SW 1271 (cell line): Measurements from ENCODE around the gene FAM20A.

Experiments
- DNase-seq, 2 experiments: peaks; one replicate each; lab custom pipeline; 2025; lab: John Stamatoyannopoulos, UW

The FAM20A gene

DNA sequence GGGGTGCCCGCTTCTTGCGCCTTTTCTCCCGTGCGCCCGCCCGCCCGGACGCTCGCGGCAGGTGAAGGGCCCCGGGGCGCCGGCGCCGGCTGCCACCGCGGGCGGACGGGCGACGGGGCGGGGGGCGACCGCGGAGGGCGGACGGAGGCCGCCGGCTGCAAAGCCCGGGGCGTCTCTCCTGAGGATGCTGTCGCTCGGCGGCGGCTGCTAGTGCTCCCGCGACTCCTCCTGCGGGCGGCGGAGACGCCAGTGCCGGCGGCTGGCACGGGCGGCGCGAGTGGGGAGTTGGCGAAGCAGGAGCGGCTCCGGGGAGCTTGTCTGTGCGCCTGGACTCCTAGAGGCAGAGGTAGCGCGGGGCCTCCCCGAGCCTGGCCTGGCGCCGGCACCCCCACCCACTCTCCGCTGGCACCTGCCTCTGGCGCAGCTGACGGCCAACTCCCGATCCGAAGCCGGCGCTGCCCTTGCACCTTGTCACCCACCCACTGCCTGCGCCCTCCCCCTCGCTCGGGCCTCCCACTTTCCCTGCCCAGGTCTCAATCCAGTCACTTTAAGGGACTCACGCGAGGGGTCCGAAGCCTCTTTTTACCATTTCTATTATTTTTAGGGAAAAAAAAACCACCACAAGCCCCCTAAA is at the start of gene FAM20A:
Gene FAM20A, minus strand, starts transcription at position 437 of the 634 bp plus-strand sequence. CDS start 701 bp downstream, outside the sequence.
- no peak for DNase-seq

DNA sequence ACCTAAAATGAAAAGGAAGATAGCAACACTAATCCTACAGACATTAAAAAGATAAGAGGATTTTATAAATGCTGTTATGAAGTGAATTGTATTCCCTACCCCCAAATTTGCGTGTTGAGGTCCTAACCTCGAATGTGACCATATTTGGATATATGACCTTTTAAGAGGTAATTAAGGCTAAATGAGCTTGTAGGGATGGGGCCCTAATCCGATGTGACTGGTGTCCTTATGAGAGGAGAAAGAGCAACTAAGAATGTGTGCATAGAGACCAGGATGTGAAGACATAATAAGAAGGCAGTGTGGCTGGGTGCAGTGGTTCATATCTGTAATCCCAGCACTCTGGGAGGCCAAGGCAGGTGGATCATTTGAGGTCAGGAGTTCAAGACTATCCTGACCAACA is 48.2 kb upstream of the FAM20A start:
- DNase-seq, result no peak

DNA sequence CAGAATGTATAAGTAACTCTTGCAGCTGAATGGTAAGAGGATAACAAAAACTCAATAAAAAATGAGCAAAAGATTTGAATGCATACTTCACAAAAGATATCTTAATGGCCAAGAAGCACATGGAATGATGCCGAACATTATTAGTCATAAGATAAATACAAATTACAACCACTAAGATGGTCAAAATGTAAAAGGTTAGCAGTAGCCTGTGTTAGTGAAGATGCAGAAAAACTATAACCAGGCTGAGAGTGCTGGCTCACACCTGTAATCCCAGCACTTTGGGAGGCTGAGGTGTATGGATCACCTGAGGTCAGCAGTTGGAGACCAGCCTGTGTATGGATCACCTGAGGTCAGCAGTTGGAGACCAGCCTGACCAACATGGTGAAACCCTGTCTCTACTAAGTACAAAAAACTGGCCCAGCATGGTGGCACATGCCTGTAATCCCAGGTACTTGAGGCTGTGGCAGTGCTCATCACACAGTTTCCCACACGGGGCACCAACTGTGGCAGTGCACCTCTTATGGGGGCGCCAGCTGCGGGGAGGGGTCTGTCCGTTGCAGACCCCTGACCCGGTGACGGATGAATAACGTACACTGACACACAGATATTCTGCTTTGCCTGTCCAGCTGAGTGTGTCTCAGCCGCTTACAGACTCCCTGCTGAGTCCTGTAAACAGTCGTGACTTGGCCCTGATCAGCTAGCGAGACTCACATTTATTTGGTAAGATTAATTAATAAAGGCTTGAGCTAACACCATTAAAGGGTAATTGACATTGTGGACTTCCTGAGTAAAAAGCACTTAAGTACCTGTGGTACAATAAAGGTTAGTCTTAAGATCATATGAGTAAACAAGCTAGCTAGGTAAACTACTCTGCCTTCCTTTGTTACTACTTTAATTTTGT is 45.7 kb upstream of the FAM20A start:
- no peak for DNase-seq

DNA sequence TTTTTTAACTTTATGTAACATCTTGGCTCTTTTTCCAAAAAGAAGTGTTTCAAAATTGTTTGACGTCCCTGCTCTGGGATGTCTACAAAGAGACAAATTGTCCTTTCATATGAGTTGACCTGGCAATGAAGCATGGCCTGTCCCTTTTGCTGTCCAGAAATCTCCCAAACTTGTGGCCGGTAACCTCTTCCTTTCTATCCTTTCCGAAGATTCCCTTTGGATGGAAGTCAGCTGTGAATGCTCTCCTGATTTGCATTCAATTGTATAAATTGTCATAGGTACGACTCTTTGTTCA is 40.9 kb upstream of the FAM20A start:
- no peak for DNase-seq

DNA sequence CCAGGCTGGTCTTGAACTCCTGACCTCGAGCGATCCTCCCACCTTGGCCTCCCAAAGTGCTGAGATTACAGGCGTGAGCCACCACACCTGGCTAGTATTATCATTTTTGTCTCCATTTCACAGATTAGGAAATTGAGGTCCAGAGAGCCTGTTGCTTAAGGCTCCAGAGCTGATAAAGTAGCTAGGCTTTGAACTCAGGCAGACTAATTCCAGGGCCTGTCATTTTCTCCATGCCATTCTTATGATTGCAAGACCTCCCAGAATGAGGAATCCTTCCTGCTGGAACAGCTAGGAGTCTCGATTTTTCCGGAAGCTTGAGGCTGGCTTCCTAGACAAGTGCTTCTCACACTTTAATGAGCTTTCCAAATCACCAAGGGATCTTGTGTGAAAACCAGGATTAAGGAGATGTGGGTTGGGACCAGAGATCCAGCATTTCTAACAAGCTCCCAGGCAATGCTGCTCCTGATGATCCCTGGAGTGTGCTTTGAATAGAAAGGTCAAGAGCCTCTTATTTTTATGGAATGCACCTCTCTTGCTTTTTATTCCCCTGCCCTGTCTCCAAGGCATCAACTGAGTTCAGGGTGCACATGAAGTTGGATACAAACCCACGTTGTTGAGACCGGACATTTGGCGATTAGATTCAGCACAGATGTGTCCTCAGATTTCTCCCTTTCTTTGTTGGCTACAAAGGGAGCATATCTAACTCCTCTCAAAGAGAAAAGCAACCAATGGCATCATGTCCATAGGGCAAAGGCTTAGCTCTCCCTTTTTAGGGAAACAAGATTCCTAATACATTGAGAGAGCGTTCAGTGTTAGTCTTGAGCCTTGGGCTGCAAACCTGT is 40.3 kb upstream of the FAM20A start:
- no peak for DNase-seq

DNA sequence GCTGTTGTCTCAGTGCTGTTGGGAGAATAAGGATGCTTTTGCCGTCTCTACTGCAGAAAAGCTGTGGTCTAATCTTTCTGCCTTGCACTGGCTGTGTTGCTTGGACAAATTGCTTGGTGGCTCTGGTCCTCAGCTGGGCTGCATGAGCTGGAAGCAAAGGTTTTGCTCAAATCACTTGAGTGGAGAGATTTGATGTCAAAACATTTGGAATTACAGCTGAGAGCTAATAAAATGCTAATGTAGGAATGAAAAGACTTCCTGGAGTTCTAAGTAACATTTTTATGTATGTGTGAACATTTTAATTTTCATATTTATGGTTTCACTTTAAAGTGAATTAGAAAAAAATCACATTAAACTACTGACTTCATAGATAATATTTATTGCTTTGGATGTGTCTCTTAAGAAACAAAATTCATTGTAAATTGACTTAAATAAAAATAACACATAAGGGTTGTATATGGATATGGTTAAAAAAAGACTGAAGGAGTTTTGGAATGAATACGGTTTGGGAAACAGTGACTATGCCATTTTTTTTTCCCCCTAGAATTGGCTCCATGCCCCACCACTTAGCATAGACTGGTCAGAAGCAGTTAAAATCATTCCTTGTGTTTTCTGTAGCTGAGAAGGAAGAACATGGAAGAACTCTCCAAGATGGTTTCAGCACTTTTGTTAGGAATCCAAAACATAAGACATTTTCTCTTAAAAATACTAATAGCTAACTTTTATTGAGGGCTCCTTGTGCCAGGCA is 39.2 kb upstream of the FAM20A start:
- DNase-seq, result no peak

DNA sequence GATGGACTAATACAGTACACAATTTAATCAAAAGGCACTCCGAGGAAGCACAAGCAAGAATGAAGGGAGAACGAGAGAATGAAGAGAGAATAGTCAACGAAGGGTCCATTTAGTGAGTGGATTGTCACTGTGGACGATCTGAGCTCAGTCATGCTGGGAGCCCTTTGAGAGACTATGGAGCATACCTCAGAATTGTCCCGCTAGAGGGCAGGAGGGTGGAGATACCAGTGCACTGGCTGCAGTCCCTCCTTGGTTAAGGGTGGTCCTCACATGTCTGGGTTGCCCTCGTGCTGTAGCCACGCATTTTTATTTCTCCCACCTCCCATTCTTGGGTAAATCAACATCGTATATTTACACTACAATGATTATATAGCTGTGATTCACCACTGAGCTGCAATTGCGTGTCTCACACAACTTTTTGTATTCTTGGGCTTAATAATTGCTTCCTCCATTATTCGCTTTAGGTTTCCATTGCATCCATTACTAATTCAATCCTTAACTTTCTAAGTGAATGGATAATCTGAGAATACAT is 33.2 kb upstream of the FAM20A start:
- DNase-seq, result no peak

DNA sequence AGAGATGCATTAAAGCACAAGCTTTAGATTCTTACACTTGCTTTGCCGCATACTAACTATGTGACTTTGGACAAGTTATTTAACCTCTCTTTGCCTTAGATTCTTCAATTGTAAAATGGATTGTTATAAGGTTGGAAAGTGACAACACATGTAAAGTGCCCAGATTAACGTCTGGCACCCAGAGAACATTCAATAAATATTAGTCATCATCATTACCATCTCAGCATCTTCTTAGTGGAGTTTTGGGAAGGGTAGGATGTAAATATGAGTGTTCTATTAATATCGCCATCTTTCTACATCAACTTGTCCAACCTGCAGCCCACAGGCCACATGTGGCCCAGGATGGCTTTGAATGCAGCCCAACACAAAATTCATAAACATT is 27.4 kb upstream of the FAM20A start:
- DNase-seq, result no peak

DNA sequence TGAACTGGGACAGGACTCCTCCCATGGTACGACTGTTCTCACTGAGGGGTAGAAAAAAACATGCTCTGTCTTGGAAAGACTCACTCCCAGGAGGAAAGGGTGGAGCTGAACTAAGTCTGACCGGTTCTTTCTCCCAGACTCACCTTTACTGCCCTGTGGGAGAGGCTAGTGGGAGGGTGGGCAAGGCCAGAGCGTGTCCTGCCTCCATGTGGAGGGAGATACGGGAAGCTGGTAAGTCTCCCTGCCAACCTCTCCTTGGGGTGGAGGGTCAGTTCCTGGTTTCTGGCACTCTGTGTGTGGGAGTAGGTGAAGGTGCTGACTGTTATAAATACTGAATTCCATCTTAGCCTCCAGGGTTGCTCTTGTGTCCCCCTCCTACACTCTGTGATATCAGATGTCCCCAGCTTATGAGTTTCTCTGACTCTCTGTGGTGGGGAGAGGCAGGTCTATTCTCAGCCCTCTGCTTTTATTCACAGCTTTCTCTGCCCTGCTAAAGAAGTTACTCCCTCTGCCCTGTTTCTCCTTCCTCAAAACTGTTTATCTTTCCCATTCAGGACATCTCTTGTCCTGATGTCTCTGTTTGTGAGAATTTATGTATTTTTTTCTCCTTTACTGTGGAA is 26.9 kb upstream of the FAM20A start:
- DNase-seq, result no peak

DNA sequence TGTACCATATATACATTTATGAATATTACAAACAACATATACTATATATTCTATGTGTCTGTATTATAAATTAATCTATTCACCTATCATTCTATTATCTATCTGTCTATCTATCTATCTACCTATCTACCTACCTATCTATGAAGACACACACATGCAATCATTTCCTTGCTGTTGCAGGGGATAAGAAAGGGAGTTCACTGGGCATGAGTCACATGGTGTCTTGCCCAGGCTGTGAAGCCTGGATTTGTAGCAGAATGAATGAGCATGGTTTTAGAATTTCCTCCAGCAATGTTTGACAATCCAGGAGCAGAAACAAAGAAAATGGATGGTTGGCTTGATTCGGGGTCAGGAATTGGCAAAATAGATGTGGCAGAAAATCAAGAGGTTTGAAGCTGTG is 23.2 kb upstream of the FAM20A start:
- DNase-seq, result no peak

DNA sequence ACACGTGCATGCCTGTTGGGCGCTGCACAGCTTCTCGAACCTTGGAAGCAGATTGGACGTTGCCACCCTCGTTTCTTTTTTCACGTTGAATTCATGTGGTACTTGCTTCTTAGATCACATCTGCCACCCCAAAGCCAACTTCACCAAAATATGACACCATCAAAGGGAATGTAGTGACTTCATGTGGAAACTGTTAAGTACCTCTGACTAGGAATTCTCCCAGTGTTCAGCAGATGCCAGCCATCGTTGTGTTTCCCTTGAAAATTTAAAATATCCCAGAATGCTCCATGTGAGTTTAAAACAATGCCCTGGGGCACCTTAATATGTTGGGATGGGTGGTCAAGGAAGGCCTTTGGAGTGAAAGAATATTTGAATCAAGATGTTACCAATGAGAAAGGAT is 22.6 kb upstream of the FAM20A start:
- DNase-seq, result no peak

DNA sequence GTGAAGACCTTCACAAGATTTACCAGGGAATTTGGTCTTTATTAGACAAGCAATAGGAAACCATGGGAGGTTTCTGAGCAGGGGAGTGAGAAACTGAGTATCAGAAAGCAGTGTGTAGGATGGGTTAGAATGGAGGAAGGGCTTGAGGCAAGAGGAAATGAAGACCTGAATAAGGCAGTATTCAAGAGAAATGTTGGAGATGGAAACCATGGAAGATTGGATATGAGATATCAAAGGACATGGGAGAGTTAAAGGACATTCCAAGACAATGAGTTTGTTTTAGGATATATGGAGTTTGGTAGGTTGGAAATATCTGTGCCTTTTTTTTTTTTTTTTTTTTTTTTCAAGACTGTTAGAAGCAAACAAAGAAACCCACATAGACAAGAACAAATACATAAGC is 21.3 kb upstream of the FAM20A start:
- DNase-seq, result no peak

DNA sequence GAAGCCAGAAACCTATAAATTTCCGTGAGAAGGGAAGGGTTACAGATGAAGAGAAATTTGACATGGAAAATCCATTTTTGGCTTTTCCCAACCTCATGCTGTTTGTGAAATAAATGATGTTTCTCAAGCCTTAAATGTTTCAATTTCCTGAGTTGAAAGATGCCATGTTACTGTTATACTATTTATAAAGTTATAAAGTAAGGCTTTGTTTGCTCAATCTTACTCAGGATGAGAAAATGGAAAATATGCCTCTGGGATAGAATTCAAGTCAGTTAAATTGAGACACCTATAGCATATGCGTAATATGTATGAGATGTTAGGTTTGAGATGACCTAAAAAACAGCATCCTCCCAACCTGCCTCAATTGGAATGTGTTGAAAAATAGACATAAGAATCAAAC is 19.9 kb upstream of the FAM20A start:
- DNase-seq, result no peak

DNA sequence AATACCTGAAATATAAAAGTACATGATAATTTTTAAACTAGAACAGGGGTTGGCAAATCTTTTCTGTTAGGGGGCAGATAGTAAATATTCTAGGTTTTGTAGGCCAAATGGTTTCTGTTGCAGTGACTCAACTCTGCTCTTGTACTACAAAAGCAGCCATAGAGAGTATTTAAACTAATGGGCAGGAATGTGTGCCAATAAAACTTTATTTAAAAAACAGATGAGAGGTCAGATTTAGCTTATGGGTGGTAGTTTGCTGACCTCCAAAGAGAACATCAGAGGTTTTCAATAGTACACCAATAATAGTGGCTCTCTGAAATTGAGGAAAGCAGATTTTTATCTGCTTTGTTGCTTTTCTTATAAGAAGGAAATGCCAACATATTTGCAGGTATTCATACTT is 15.2 kb upstream of the FAM20A start:
- no peak for DNase-seq

DNA sequence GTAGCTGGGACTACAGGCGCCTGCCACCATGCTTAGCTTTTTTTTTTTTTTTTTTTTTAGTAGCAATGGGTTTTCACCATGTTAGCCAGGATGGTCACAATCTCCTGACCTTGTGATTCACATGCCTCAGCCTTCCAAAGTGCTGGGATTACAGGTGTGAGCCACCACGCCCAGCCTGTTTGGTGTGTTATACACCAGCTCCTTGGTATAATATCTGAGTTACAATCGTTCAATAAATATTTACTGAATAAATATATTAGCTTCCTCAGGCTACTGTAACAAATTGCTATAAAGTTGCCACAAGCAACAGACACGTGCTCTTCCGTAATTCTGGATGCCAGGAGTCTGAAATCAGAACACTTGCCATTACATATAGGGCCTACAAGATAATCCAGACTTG is 13.6 kb upstream of the FAM20A start:
- no peak for DNase-seq

DNA sequence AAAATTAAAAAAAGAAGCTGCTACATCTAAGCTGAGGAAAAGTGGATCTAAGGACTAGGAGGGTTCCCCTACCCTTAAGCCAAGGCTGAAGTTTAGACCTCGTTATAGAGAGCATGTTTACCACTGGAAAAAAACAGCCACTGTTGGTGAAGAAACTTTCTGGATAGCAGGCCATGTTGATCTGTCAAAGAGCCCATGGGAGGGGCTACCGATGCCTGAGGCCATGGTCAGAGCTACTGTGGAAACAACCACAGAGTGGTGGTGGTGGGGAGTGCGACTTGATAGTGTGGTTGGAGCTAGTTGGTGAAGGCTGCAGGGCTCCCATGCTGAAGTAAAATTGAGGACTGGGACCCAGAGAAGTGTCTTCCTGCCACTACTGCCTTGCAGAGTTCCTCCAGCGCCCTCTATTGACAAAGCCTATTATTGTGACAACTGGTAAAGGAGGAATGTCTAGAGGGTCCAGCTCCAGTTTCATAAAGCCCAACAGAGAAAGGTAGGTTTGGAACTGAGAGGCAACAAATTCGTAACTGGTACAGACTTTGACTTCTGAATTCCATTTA is 12.7 kb upstream of the FAM20A start:
- peak; percentile 1 to 45 for DNase-seq

DNA sequence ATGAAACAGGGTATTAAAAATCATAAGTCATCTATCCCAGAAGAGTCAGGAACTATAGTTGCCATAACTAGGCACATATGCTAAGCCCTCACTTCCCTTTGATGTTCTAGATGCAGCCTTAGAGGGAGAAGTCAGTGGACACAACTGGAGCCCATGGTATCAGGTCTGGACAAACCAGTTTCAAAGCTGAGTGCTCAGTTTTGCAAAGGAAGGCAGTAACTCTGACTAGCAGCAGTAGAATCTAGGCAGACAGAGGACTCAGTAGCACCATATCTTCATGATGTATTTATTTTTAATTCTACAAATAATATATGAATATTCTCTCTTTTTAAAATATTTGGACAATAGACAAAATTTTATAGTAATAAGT is 11.7 kb upstream of the FAM20A start:
- no peak for DNase-seq

DNA sequence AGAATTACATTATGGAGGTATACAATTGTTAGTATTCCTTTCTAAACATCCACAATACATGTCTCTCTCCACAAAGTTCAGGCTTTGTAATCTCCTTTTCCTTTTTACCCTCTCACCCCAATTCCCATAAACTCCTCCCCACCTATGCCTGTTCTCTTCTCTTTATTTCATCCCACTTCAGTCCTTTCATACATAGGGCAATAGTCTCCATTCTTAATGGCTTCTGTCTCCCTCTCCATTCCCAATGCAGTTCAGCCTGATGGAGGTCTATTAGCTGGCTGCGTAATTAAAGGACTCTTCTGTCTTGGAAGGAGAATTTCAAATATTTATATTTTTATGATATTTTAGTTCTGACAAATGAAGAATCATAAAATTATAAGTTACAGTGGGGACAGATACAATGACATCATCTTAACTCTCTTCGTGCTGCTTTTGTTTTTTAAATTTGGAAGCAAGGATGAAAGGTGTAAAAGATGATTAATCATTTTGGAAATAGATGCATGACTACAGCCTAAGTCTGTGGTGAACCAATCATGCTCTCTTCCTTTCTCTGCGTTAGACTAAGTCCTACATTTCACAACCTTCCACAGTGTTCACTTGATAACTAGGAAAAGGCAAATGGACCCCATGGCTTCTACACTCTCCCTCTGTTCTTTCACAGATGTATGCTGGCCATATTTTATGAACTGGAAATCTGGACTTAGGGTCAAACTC is 11.2 kb upstream of the FAM20A start:
- DNase-seq, result no peak

DNA sequence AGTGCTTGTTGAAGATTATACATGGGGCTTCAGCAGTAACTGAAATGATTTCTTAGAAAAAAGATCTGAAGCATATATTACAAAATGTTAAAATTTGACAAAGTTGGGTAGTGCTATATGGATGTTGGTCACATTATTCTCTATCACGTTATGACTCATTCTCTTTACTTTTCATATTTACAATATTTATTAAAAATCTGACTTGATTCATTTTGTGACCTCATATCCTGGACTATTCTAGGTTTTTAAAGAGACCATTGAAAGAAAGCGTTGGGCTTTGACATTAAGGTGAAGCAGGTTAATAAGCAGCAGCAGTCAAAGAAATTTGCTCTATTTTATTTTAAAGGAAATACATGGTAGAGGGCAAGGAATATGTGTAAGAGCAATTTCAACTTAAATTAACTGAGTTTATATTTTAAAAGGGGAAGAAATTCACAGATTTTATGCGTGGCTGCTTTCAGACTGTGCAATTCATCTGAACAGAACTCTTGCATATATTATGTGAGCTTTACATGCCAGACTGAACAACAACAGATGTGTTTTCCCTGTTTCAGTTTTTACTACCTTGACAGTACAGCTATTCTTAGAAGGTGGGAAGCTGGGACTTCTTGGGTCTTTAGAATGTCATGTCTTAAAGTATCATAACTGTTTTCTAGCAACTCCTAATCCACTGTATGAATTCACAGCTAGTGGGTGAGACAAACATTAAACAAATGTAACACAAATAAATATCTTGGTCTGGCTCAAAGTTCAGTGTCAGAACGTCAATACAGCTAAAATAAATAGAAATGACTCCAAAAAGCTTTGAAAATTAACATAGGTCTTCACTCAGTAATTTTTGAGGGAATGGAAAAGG is 10.4 kb upstream of the FAM20A start:
- no peak for DNase-seq

DNA sequence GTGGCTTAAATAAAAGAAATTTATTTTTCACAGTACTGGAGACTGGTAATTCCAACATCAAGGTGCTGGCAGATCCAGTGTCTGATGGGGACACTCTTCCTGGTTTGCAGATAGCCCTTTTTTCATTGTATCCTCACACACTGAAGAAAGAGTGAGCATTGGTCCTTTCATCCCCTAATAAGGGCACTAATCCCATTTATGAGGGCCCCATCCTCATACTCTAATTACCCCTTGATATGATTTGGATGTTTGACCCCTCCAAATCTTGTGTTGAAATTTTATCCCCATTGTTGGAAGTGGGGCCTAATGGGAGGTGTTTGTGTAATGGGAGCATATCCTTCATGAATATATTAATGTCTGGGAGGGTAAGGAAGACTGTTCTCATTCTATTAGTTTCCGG is 9.4 kb upstream of the FAM20A start:
- no peak for DNase-seq
